ENCODE measurements around the gene TPD52L2.

The TPD52L2 gene

DNA sequence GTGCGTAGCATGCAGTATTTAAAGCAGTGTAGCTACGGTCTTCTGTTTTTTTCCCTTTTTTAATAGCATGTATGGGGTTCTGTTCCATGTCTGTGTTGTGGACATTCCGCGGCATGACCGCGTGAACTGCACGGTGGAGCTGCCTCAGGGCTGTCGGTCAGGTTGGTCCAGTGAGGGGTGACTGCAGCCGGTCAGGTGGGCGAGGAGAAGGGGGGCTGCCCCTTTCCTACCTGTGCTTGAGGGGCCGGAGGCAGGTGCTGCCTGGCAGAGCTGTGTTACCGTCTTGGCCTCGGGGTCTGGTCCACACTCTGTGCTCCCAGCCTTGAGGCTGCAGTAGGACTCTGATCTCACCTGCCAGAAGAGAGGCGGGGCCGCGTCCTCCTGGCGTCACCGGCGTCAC lies 66.7 kb downstream of the TPD52L2 start:
- TF ChIP-seq, protein P1, sequence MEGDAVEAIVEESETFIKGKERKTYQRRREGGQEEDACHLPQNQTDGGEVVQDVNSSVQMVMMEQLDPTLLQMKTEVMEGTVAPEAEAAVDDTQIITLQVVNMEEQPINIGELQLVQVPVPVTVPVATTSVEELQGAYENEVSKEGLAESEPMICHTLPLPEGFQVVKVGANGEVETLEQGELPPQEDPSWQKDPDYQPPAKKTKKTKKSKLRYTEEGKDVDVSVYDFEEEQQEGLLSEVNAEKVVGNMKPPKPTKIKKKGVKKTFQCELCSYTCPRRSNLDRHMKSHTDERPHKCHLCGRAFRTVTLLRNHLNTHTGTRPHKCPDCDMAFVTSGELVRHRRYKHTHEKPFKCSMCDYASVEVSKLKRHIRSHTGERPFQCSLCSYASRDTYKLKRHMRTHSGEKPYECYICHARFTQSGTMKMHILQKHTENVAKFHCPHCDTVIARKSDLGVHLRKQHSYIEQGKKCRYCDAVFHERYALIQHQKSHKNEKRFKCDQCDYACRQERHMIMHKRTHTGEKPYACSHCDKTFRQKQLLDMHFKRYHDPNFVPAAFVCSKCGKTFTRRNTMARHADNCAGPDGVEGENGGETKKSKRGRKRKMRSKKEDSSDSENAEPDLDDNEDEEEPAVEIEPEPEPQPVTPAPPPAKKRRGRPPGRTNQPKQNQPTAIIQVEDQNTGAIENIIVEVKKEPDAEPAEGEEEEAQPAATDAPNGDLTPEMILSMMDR (IDR thresholded peaks at IDR 0.05; ENCODE audit: low read depth, low read length, missing control alignments): no peak
- no peak overlapping the region for H3K4me3 ChIP-seq (ENCODE audit: low read depth, low read length)
- in situ Hi-C loops (cut with HindIII; ENCODE audit: low sequenced_read_pairs): no loop called here
- no peak for DNase-seq (ENCODE audit: low read depth)

DNA sequence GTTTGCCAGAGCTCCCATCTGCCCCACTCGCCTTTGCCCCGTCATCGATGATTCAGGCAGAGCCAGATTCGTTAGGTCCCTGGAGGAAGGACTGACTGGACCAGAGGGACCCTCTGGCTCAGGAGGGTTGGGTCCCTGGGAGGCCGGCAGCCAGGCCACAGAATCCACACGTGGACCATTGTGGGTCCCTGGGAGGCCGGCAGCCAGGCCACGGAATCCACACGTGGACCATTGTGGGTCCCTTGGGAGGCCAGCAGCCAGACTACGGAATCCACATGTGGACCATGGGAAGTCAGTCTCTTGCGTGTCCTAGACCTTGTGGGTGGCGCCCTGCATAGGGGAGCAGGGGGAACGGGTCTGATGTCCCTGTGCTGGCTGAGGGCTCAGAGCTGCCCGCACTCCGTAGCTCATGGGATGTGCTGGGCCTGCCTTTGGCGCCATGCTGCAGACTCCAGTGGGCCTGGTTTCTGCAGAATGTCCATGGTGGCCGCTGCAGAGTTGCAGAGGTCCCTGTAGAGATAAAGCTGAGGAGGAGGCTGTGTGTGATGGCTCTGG lies 67.6 kb downstream of the TPD52L2 start:
- DNase-seq (ENCODE audit: low read depth): no peak
- H3K4me3 ChIP-seq (ENCODE audit: low read depth, low read length): no peak overlapping the region
- TF ChIP-seq, protein P1 (IDR thresholded peaks at IDR 0.05; ENCODE audit: low read depth, low read length, missing control alignments): no peak
- in situ Hi-C loops (cut with HindIII; ENCODE audit: low sequenced_read_pairs): no loop called here

DNA sequence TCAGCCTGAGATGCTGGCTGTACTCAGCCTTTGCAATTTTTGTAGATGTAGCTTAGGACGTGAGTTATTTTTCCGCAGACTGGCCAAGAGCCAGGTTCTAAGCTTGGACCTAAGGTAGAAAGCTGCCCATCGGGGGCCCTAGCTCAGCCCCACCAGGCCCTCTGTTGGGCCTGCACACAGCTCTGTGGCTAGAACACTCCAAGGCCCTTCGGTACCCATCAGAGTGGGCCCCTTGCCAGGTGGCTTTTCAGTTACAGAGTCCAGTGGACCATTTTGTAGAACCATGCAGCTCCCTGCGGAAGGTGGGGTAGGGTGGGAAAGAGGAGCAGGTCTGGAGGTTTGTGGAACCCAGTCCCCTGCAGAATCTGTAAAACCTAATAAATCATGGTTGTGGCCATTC lies 68.6 kb downstream of the TPD52L2 start:
- in situ Hi-C loops (cut with HindIII; ENCODE audit: low sequenced_read_pairs): no loop called here
- H3K4me3 ChIP-seq (ENCODE audit: low read depth, low read length): no peak overlapping the region
- TF ChIP-seq, protein P1 (IDR thresholded peaks at IDR 0.05; ENCODE audit: low read depth, low read length, missing control alignments): no peak
- no peak for DNase-seq (ENCODE audit: low read depth)

DNA sequence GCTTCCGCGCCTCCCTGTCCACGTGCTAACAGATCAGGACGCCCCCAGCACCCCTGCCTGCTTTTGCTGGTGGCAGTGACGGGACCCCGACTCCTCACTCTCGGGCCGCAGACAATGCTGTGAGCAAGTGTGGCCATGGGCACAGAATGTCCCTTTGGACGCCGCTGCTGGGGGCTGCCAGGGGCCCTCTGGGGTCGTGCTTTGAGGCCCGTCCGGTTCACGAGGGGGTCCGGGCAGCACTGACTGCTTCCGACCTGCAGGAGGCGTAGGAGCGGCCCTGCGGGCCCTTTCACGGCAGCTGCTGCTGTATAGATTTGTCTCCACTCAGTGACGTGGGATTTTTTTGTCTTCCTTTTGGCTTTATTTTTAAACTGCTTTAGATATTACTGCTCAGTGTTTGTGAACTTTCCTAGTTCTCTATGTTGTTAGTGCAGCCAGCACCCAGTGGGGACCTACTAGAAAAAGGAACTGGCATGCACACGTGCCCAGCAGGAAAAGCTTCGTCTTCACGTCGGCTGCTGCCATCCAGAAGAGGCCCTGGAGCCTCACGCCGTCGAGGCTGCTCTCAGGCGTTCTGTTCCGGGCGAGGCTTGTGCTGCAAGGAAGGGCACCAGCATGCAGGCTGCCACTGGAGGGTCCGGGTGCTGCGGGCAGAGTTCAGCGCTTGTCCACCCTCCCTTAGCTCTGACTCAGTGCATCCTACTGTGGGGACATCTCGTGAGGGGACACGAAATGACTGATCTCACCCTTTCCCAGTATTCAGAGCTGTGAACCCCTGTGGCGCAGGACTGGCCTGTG lies 69.4 kb downstream of the TPD52L2 start:
- H3K4me3 ChIP-seq (ENCODE audit: low read depth, low read length): no peak overlapping the region
- TF ChIP-seq, protein P1 (IDR thresholded peaks at IDR 0.05; ENCODE audit: low read depth, low read length, missing control alignments): peak; percentile 53
- in situ Hi-C loops (cut with HindIII; ENCODE audit: low sequenced_read_pairs): no loop called here
- no peak for DNase-seq (ENCODE audit: low read depth)

DNA sequence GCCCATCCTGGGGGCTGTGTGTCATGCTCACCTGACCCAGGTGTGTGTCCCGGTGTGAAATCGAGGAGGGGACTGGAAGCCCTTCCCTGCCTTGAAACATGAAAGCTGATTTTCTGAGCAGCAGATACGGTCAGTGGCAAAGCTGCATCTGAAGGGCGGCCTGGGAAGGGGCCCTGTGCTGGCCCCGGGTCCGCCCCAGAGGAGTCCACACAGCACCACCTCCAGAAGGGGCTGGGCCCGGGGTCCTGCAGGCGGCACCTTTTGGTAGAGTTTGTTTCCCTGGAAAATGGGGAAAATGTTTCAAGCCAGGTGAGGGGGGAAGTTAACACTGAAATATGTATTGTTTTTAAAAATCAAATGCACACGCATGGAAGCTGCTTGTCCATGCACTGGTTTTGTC lies 70.4 kb downstream of the TPD52L2 start:
- in situ Hi-C loops (cut with HindIII; ENCODE audit: low sequenced_read_pairs): no loop called here
- H3K4me3 ChIP-seq (ENCODE audit: low read depth, low read length): no peak overlapping the region
- TF ChIP-seq, protein P1 (IDR thresholded peaks at IDR 0.05; ENCODE audit: low read depth, low read length, missing control alignments): no peak
- no peak for DNase-seq (ENCODE audit: low read depth)

DNA sequence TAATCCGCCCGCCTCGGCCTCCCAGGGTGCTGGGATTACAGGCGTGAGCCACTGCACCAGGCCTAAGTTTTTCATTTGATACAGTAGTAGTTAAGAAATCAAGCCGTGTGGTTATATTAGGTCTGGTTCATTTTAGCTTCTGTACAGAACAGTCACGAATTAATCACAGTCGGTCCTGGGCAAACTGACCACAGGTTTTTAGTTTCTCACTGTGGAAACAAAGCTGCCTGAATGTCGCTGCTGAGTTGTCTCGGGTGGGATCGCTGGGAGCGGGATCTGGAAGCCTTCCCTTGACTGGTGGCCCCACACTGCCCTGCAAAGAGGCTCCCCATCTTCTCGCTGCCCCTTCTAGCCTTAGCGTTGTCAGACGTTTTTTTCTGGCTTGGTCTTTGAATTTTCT lies 72.5 kb downstream of the TPD52L2 start:
- no peak for DNase-seq (ENCODE audit: low read depth)
- in situ Hi-C loops (cut with HindIII; ENCODE audit: low sequenced_read_pairs): no loop called here
- TF ChIP-seq, protein P1 (IDR thresholded peaks at IDR 0.05; ENCODE audit: low read depth, low read length, missing control alignments): no peak
- H3K4me3 ChIP-seq (ENCODE audit: low read depth, low read length): no peak overlapping the region
